T-helper 17 cell (primary cell): ENCODE results near the gene ACCS. TPM values are rescaled to one million over a fixed set of nuclear protein-coding genes. Genes with fewer than 3 reads are reported as not detected.

ENCODE experiments used
- ATAC-seq: fragments of 150-1000 bp; cut with Tn5 transposase; 2 replicates; pipeline ENCODE4 v1.10.0; 2021; ENCODE audit warnings: mild to moderate bottlenecking, moderate library complexity
- DNase-seq, 3 donors: peaks; one replicate each; pipeline versions ENCODE4 v3.0.0 to v3.0.0-alpha.2; 2020 to 2021
- H3K9me3 ChIP-seq: one replicate; pipeline ENCODE4 v1.7.0; 2013; ENCODE audit warnings: low read length, mild to moderate bottlenecking; ENCODE audit not compliant: control insufficient read depth, poor library complexity, severe bottlenecking
- H3K27ac Mint-ChIP-seq: one replicate; pipeline ENCODE4 v1.8.0; 2022; ENCODE audit warnings: mild to moderate bottlenecking, moderate library complexity, mixed read lengths
- H3K27me3 Mint-ChIP-seq: one replicate; pipeline ENCODE4 v1.8.0; 2022; ENCODE audit warnings: mixed read lengths
- H3K36me3 Mint-ChIP-seq: one replicate; pipeline ENCODE4 v1.8.0; 2022; ENCODE audit warnings: low read depth, mixed read lengths
- H3K4me1 Mint-ChIP-seq: one replicate; pipeline ENCODE4 v1.8.0; 2022; ENCODE audit warnings: mild to moderate bottlenecking, mixed read lengths
- H3K4me3 Mint-ChIP-seq: one replicate; pipeline ENCODE4 v1.8.0; 2022; ENCODE audit warnings: mild to moderate bottlenecking, moderate library complexity, mixed read lengths
- total RNA-seq, 4 donors: library from RNA in 2 of 4; stranded (reverse) in 2 of 4; gene quantifications; one replicate each; pipeline ENCODE4 v1.2.3 and lab custom pipeline; 2022 to 2026

Gene ACCS
- total RNA-seq, result 10 to 100 TPM; 22.2 to 22.6 TPM
- total RNA-seq (lab: John Stamatoyannopoulos, UW), result 9.0 to 32.6 reads per million in 2 donors

- H3K27me3 Mint-ChIP-seq, result no peaks in the 10 kb centered on the region
- DNase-seq (peak; percentile 78 to 81 (median 80)), ATAC-seq (peak; percentile 97)
- H3K36me3 Mint-ChIP-seq, result peaks cover 5% of the 10 kb centered on the region
- H3K27ac Mint-ChIP-seq, result peak within 1 kb of the TSS; percentile 85
- H3K4me1 Mint-ChIP-seq, result peaks cover 21% of the 10 kb centered on the region
- H3K4me3 Mint-ChIP-seq, result peak within 1 kb of the TSS; percentile 87
- H3K9me3 ChIP-seq, result no peaks in the 10 kb centered on the region
Measured at GRCh38 chr11:44065841-44066731, at the start of gene ACCS. Gene ACCS (plus strand): TSS chr11:44066270. CDS start chr11:44067628, 1,358 bp downstream.

- Mint-ChIP-seq H3K4me3 (no peak overlapping the region), H3K36me3 (no peaks in the 10 kb centered on the region), H3K27me3 (peaks cover 6% of the 10 kb centered on the region), H3K4me1 (no peaks in the 10 kb centered on the region), H3K27ac (no peak overlapping the region)
- no peaks in the 10 kb centered on the region for H3K9me3 ChIP-seq
- no peak for ATAC-seq
- DNase-seq, result no peak
Measured at GRCh38 chr11:44016546-44017442, 49.3 kb upstream of the ACCS start.

GRCh38 chr11:44017443-44018126 lies 48.5 kb upstream of the ACCS start:
- ATAC-seq, result no peak
- peaks cover 4% of the 10 kb centered on the region for H3K27me3 Mint-ChIP-seq
- DNase-seq, result no peak

GRCh38 chr11:44018127-44018521 lies 47.9 kb upstream of the ACCS start:
- Mint-ChIP-seq H3K4me3 (no peak overlapping the region), H3K36me3 (peaks cover 2% of the 10 kb centered on the region), H3K27ac (no peak overlapping the region), H3K4me1 (no peaks in the 10 kb centered on the region), H3K27me3 (peaks cover 4% of the 10 kb centered on the region)
- DNase-seq (no peak), ATAC-seq (no peak)
- no peaks in the 10 kb centered on the region for H3K9me3 ChIP-seq

More at GRCh38 chr11:44017443-44018126, 48.5 kb upstream of the ACCS start:
- Mint-ChIP-seq H3K27ac (no peak overlapping the region), H3K4me3 (no peak overlapping the region), H3K4me1 (no peaks in the 10 kb centered on the region), H3K36me3 (peaks cover 2% of the 10 kb centered on the region)
- H3K9me3 ChIP-seq, result no peaks in the 10 kb centered on the region

GRCh38 chr11:44018829-44019228 lies 47.2 kb upstream of the ACCS start:
- peaks cover 2% of the 10 kb centered on the region for H3K36me3 Mint-ChIP-seq
- no peaks in the 10 kb centered on the region for H3K9me3 ChIP-seq
- ATAC-seq, result no peak
- no peak for DNase-seq
- peaks cover 4% of the 10 kb centered on the region for H3K27me3 Mint-ChIP-seq
- no peak overlapping the region for H3K4me3 Mint-ChIP-seq
- H3K4me1 Mint-ChIP-seq, result no peaks in the 10 kb centered on the region
- H3K27ac Mint-ChIP-seq, result no peak overlapping the region

- no peak for ATAC-seq
- Mint-ChIP-seq H3K4me3 (no peak overlapping the region), H3K36me3 (peaks cover 4% of the 10 kb centered on the region), H3K4me1 (no peaks in the 10 kb centered on the region), H3K27ac (no peak overlapping the region), H3K27me3 (peaks cover 23% of the 10 kb centered on the region)
- no peak for DNase-seq
- peaks cover 2% of the 10 kb centered on the region for H3K9me3 ChIP-seq
Measured at GRCh38 chr11:44024977-44025376, 41.1 kb upstream of the ACCS start.

GRCh38 chr11:44025727-44026126 lies 40.3 kb upstream of the ACCS start:
- no peak for DNase-seq
- Mint-ChIP-seq H3K27me3 (peaks cover 26% of the 10 kb centered on the region), H3K27ac (no peak overlapping the region), H3K36me3 (peaks cover 4% of the 10 kb centered on the region), H3K4me1 (no peaks in the 10 kb centered on the region), H3K4me3 (no peak overlapping the region)
- ATAC-seq, result no peak
- H3K9me3 ChIP-seq, result peaks cover 2% of the 10 kb centered on the region

GRCh38 chr11:44028401-44028800 lies 37.7 kb upstream of the ACCS start:
- no peak for DNase-seq
- Mint-ChIP-seq H3K27me3 (peaks cover 51% of the 10 kb centered on the region), H3K4me1 (no peaks in the 10 kb centered on the region), H3K4me3 (no peak overlapping the region), H3K36me3 (peaks cover 5% of the 10 kb centered on the region), H3K27ac (no peak overlapping the region)
- ATAC-seq, result no peak
- H3K9me3 ChIP-seq, result peaks cover 2% of the 10 kb centered on the region

GRCh38 chr11:44028816-44029506 lies 37.1 kb upstream of the ACCS start:
- ATAC-seq (no peak), DNase-seq (no peak)
- H3K9me3 ChIP-seq, result peaks cover 2% of the 10 kb centered on the region
- Mint-ChIP-seq H3K27me3 (peaks cover 51% of the 10 kb centered on the region), H3K27ac (no peak overlapping the region), H3K36me3 (peaks cover 5% of the 10 kb centered on the region), H3K4me3 (no peak overlapping the region), H3K4me1 (no peaks in the 10 kb centered on the region)

GRCh38 chr11:44029507-44029845 lies 36.6 kb upstream of the ACCS start:
- Mint-ChIP-seq H3K27me3 (peaks cover 51% of the 10 kb centered on the region), H3K4me1 (no peaks in the 10 kb centered on the region), H3K4me3 (no peak overlapping the region), H3K27ac (no peak overlapping the region), H3K36me3 (peaks cover 5% of the 10 kb centered on the region)
- peaks cover 2% of the 10 kb centered on the region for H3K9me3 ChIP-seq
- ATAC-seq (no peak), DNase-seq (no peak)

- DNase-seq, result no peak
- H3K9me3 ChIP-seq, result peaks cover 2% of the 10 kb centered on the region
- no peak for ATAC-seq
- Mint-ChIP-seq H3K27me3 (peaks cover 58% of the 10 kb centered on the region), H3K36me3 (peaks cover 5% of the 10 kb centered on the region), H3K4me3 (no peak overlapping the region), H3K27ac (no peak overlapping the region), H3K4me1 (no peaks in the 10 kb centered on the region)
Measured at GRCh38 chr11:44029977-44030911, 35.8 kb upstream of the ACCS start.

GRCh38 chr11:44030996-44031395 lies 35.1 kb upstream of the ACCS start:
- H3K9me3 ChIP-seq, result no peaks in the 10 kb centered on the region
- H3K27me3 Mint-ChIP-seq, result peaks cover 60% of the 10 kb centered on the region
- H3K4me1 Mint-ChIP-seq, result no peaks in the 10 kb centered on the region
- H3K27ac Mint-ChIP-seq, result no peak overlapping the region
- peaks cover 5% of the 10 kb centered on the region for H3K36me3 Mint-ChIP-seq
- no peak overlapping the region for H3K4me3 Mint-ChIP-seq
- no peak for ATAC-seq
- DNase-seq, result no peak
